Suprapubic skin (tissue), 4 donors: Measurements from ENCODE around the gene LRP1B.

Experiments used
- POLR2A ChIP-seq, 2 donors: fragments of 450-650 bp; IDR thresholded peaks; one replicate each; pipeline ENCODE4 v1.6.1; 2017; ENCODE audit warnings: antibody characterized with exemption in 2 of 2, mild to moderate bottlenecking in 2 of 2, moderate library complexity in 2 of 2
- POLR2AphosphoS5 ChIP-seq, 3 donors: sonication (generic); formaldehyde crosslinking; IDR thresholded peaks; one replicate each; pipeline ENCODE4 v1.6.1; 2017; ENCODE audit warnings: antibody characterized with exemption in 3 of 3
- TF ChIP-seq, protein P1 (sequence below), 2 donors: fragments of 200-600 bp in 1 of 2; fragments of 450-650 bp in 1 of 2; sonication (generic) in 1 of 2; IDR thresholded peaks; one replicate each; pipeline ENCODE4 v1.5.1; 2016 to 2019; ENCODE audit warnings: antibody characterized with exemption in 2 of 2, mild to moderate bottlenecking in 1 of 2, moderate library complexity in 1 of 2

- TF ChIP-seq, protein P1, sequence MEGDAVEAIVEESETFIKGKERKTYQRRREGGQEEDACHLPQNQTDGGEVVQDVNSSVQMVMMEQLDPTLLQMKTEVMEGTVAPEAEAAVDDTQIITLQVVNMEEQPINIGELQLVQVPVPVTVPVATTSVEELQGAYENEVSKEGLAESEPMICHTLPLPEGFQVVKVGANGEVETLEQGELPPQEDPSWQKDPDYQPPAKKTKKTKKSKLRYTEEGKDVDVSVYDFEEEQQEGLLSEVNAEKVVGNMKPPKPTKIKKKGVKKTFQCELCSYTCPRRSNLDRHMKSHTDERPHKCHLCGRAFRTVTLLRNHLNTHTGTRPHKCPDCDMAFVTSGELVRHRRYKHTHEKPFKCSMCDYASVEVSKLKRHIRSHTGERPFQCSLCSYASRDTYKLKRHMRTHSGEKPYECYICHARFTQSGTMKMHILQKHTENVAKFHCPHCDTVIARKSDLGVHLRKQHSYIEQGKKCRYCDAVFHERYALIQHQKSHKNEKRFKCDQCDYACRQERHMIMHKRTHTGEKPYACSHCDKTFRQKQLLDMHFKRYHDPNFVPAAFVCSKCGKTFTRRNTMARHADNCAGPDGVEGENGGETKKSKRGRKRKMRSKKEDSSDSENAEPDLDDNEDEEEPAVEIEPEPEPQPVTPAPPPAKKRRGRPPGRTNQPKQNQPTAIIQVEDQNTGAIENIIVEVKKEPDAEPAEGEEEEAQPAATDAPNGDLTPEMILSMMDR (IDR thresholded peaks at IDR 0.05) = no peak
- TF ChIP-seq POLR2A (IDR thresholded peaks at IDR 0.05) (no peak), POLR2AphosphoS5 (IDR thresholded peaks at IDR 0.05) (no peak)
These were observed 1842.1 kb downstream of the LRP1B start for GRCh38 chr2:140288726-140289125.
